Skeletal muscle tissue (tissue), 4 donors: ENCODE data around the gene PSMA2. TPM values are rescaled to one million over a fixed set of nuclear protein-coding genes. Genes with fewer than 3 reads are reported as not detected.

Source experiments
- H3K27ac ChIP-seq: one replicate; pipeline ENCODE4 v1.7.0; 2013; ENCODE audit warnings: mild to moderate bottlenecking, low read depth, low read length, inconsistent platforms
- H3K27me3 ChIP-seq, 3 donors: one replicate each; pipeline ENCODE4 v1.7.0; 2013; ENCODE audit warnings: low read length in 3 of 3; ENCODE audit not compliant: control insufficient read depth in 3 of 3, insufficient read depth in 3 of 3
- H3K36me3 ChIP-seq, 3 donors: one replicate each; pipeline ENCODE4 v1.7.0; 2013; ENCODE audit warnings: low read length in 3 of 3; ENCODE audit not compliant: control insufficient read depth in 3 of 3, insufficient read depth in 3 of 3
- H3K4me1 ChIP-seq, 3 donors: one replicate each; pipeline ENCODE4 v1.7.0; 2013; ENCODE audit warnings: low read length in 3 of 3, mild to moderate bottlenecking in 3 of 3; ENCODE audit not compliant: control insufficient read depth in 3 of 3, insufficient read depth in 3 of 3
- H3K4me3 ChIP-seq, 3 donors: one replicate each; pipeline ENCODE4 v1.7.0; 2013; ENCODE audit warnings: low read length in 3 of 3
- H3K9ac ChIP-seq, 3 donors: one replicate each; pipeline ENCODE4 v1.7.0; 2013; ENCODE audit warnings: low read length in 3 of 3, mild to moderate bottlenecking in 3 of 3, moderate library complexity in 2 of 3, low read depth in 1 of 3
- H3K9me3 ChIP-seq, 3 donors: one replicate each; pipeline ENCODE4 v1.7.0; 2013; ENCODE audit warnings: low read length in 3 of 3; ENCODE audit not compliant: control insufficient read depth in 3 of 3
- total RNA-seq: library from RNA; depleted of rRNA; stranded (reverse); fragments of >200 nt; gene quantifications from one replicate; pipeline ENCODE4 v1.2.3, GENCODE V29; 2014
- donor health status: Osteomylitis.

PSMA2 gene
- total RNA-seq = 54.3 TPM

- no peaks in the 10 kb centered on the region for H3K27me3 ChIP-seq
- peak within 1 kb of the TSS; percentile 93 to 99 (median 95) for H3K4me3 ChIP-seq
- H3K4me1 ChIP-seq = peaks cover 24 to 46% (median 42%) of the 10 kb centered on the region in 3 donors
- H3K27ac ChIP-seq = peak within 1 kb of the TSS; percentile 84
- H3K36me3 ChIP-seq = peaks cover 5 to 22% (median 20%) of the 10 kb centered on the region in 3 donors
- peak within 1 kb of the TSS; percentile 95 to 99 (median 96) for H3K9ac ChIP-seq
- H3K9me3 ChIP-seq = no peaks in the 10 kb centered on the region
Measured at GRCh38 chr7:42931834-42932651, at the start of gene PSMA2, which contains the start of gene MRPL32. TSS of gene PSMA2 (minus strand) at chr7:42932174. CDS start at chr7:42932158, 16 bp downstream. TSS of gene MRPL32 (plus strand) at chr7:42932376. CDS start at chr7:42932387, 11 bp downstream.

GRCh38 chr7:42981601-42982000 is 49.6 kb upstream of the PSMA2 start:
- Histone ChIP-seq H3K4me3 (no peak overlapping the region), H3K4me1 (no peaks in the 10 kb centered on the region)

DNA sequence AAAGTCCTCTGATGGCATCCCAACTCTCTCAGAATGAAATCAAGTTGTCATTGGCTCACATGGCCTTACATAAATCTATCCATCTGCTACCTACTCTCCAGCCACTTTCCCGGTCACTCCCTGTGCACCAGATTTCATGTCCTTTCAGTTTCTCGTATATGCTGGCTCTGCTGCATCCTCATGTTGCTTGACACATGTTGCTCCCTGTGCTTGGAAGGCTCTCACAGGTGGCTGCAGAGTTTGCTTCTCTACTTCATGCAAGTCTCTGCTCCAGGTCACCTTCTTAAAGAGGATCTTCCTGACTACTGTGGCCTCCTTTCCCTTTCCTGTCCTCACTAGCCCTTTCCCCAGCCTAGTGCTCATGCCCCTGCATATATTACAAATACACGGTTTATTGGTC is 48.5 kb upstream of the PSMA2 start:
- no peaks in the 10 kb centered on the region for H3K4me1 ChIP-seq
- H3K27ac ChIP-seq = no peak overlapping the region
- no peak overlapping the region for H3K4me3 ChIP-seq
- H3K27me3 ChIP-seq = no peaks in the 10 kb centered on the region
- no peaks in the 10 kb centered on the region for H3K9me3 ChIP-seq
- H3K36me3 ChIP-seq = no peaks in the 10 kb centered on the region
- H3K9ac ChIP-seq = no peak overlapping the region

More at GRCh38 chr7:42981601-42982000, 49.6 kb upstream of the PSMA2 start:
- H3K36me3 ChIP-seq = no peaks in the 10 kb centered on the region
- H3K9me3 ChIP-seq = no peaks in the 10 kb centered on the region
- H3K9ac ChIP-seq = no peak overlapping the region
- no peaks in the 10 kb centered on the region for H3K27me3 ChIP-seq
- H3K27ac ChIP-seq = no peak overlapping the region

- Histone ChIP-seq H3K4me3 (no peak overlapping the region), H3K36me3 (no peaks in the 10 kb centered on the region), H3K9ac (no peak overlapping the region), H3K4me1 (no peaks in the 10 kb centered on the region), H3K27ac (no peak overlapping the region), H3K27me3 (no peaks in the 10 kb centered on the region), H3K9me3 (no peaks in the 10 kb centered on the region)
Measured at GRCh38 chr7:42980084-42980483, 48.1 kb upstream of the PSMA2 start.

DNA sequence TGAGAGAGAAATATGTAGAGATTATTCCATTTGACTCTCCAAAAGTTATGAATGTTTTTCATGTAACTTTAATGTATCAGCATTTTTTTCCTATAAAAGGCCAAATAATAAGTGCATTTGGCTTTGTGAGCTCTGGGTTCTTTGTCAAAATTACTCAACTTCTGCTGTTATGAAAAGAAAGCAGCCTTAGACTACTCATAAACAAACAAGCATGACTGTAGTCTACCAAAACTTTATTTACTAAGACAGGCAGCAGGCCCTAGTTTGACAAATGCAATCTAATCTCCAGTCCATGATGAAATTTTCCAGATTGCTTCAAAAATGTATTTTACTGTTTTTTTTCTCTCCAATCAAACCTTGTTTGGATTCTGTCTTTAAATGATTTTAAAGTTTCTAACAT is 46.5 kb upstream of the PSMA2 start:
- H3K9me3 ChIP-seq = no peaks in the 10 kb centered on the region
- H3K27ac ChIP-seq = no peak overlapping the region
- no peak overlapping the region for H3K4me3 ChIP-seq
- peaks cover 0 to under 1% (median 0%) of the 10 kb centered on the region in 3 donors for H3K4me1 ChIP-seq
- H3K36me3 ChIP-seq = no peaks in the 10 kb centered on the region
- no peaks in the 10 kb centered on the region for H3K27me3 ChIP-seq
- H3K9ac ChIP-seq = no peak overlapping the region

GRCh38 chr7:42976371-42976770 is 44.4 kb upstream of the PSMA2 start:
- Histone ChIP-seq H3K4me3 (no peak overlapping the region), H3K9ac (no peak overlapping the region), H3K36me3 (no peaks in the 10 kb centered on the region), H3K27me3 (no peaks in the 10 kb centered on the region), H3K27ac (no peak overlapping the region), H3K4me1 (peaks cover 0 to 3% (median 0%) of the 10 kb centered on the region in 3 donors), H3K9me3 (no peaks in the 10 kb centered on the region)

DNA sequence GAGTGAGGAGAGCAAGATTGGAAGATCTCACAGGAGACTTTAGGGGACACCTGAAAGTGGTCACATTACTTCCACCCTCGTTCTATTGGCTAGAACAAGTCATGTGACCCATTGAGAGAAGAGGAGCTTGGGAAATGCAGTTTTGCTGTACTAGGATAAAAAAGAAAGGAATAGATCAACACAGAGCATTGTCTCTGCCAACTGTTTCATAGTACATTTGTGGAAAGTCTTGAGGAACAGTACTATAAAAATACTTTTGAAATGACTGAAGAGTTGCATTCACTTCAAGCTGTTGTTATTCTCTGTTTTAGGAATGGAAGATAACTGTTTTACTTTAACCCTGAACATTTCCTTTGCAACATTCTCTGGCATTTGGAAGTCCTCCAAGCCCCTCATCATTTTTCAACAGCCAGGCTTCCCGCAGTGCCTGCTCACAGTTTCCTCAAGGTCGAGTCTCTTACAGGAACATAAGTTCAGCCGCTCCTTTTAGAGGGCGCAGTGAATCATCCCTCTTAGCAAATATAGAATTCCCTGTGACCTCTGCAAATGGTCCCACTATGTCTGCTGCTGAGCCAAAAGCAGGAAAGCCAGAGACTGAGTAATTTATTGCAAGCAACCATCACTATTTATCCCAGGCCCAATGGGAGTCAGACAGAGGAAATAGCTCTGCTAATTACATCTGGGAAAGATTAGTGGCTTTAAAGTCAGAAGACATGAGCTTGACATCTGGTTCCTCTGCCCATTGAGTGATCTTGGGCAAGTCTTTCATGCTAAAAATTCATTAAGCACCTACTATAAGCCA is 40.9 kb upstream of the PSMA2 start:
- H3K9me3 ChIP-seq = no peaks in the 10 kb centered on the region
- no peak overlapping the region for H3K4me3 ChIP-seq
- no peak overlapping the region for H3K9ac ChIP-seq
- no peaks in the 10 kb centered on the region for H3K36me3 ChIP-seq
- peaks cover 0 to 3% (median 0%) of the 10 kb centered on the region in 3 donors for H3K4me1 ChIP-seq
- H3K27ac ChIP-seq = peak overlapping the region; percentile 58
- H3K27me3 ChIP-seq = no peaks in the 10 kb centered on the region

- Histone ChIP-seq H3K27ac (no peak overlapping the region), H3K9me3 (no peaks in the 10 kb centered on the region), H3K4me1 (no peaks in the 10 kb centered on the region), H3K9ac (no peak overlapping the region), H3K27me3 (no peaks in the 10 kb centered on the region), H3K36me3 (no peaks in the 10 kb centered on the region), H3K4me3 (no peak overlapping the region)
Measured at GRCh38 chr7:42967391-42967790, 35.4 kb upstream of the PSMA2 start.

DNA sequence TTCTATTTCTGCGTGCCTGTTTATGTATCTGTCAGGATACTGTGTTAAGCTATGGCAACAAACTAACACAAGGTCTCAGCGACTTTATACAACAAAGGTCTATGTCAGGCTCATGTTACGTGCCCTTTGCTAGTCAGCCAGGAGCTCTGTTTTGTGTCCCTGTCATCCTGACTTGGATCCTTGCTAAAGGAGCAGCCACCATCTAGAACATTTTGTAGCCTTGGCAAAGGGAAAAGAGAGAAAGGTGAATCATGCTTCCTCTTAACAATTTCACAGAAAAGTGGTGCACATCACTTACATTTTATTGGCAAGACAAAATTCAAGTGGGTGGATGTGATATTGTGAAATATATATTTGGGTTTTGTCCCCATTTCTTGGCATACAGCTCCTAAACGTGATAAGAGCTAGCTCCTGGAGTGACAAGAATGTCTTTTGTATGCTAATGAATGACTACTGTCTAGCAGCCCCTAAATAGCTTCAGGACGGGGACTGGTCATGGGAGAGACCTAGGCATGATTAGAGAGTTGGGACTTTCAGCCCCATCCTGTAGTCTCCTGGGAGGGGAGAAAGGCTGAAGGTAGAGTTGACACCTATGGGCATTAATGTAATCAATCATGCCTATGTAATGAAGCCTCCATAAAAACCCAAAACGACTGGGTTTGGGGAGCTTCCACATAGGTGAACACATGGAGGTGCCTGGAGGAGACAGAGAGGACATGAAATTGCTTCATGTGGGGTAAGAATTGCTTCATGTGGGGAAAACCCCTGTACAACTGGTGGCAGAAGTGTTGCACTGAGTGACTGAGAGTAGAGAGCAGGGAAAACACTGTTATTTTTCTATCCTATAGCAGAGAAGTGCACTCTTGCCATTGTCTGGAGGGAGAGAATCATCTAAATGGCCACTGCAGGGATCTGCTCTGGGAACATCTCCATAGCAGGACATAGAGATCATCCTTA is 33.2 kb upstream of the PSMA2 start:
- H3K27ac ChIP-seq = no peak overlapping the region
- no peak overlapping the region for H3K9ac ChIP-seq
- no peaks in the 10 kb centered on the region for H3K27me3 ChIP-seq
- no peak overlapping the region for H3K4me3 ChIP-seq
- no peaks in the 10 kb centered on the region for H3K4me1 ChIP-seq
- H3K9me3 ChIP-seq = no peaks in the 10 kb centered on the region
- H3K36me3 ChIP-seq = no peaks in the 10 kb centered on the region
